ENCODE results near the gene SLC26A2.

The SLC26A2 gene

GRCh38 chr5:149961957-149962409 lies 1.4 kb downstream of the SLC26A2 start:
- H3K4me3 ChIP-seq (ENCODE audit: low read length): no peak overlapping the region
- H3K4me1 ChIP-seq (ENCODE audit: control insufficient read depth, insufficient read depth, low read length): peaks cover 2% of the 10 kb centered on the region; the same call in 1 of the 2 replicates
- H3K36me3 ChIP-seq (ENCODE audit: control insufficient read depth, insufficient read depth, low read length): no peaks in the 10 kb centered on the region
- no peaks in the 10 kb centered on the region for H3K9me3 ChIP-seq (ENCODE audit: control insufficient read depth, insufficient read depth, low read length)
- WGBS (ENCODE audit: insufficient coverage, insufficient read length): no CpG with 5 or more reads among the region's 6 CpGs
- no peak overlapping the region for H3K27ac ChIP-seq (ENCODE audit: low read length)
- no peaks in the 10 kb centered on the region; the same call in 1 of the 2 replicates for H3K27me3 ChIP-seq (ENCODE audit: control insufficient read depth, insufficient read depth, low read length)
- DNase-seq (ENCODE audit: low read depth, low spot score): no peak

GRCh38 chr5:149962601-149963300 lies 2.2 kb downstream of the SLC26A2 start:
- WGBS (ENCODE audit: insufficient coverage, insufficient read length): no CpG with 5 or more reads among the region's 5 CpGs
- DNase-seq (ENCODE audit: low read depth, low spot score): no peak
- H3K27me3 ChIP-seq (ENCODE audit: control insufficient read depth, insufficient read depth, low read length): no peaks in the 10 kb centered on the region; the same call in 1 of the 2 replicates
- H3K36me3 ChIP-seq (ENCODE audit: control insufficient read depth, insufficient read depth, low read length): no peaks in the 10 kb centered on the region
- H3K9me3 ChIP-seq (ENCODE audit: control insufficient read depth, insufficient read depth, low read length): no peaks in the 10 kb centered on the region
- H3K27ac ChIP-seq (ENCODE audit: low read length): no peak overlapping the region
- no peak overlapping the region for H3K4me3 ChIP-seq (ENCODE audit: low read length)
- H3K4me1 ChIP-seq (ENCODE audit: control insufficient read depth, insufficient read depth, low read length): peaks cover 2% of the 10 kb centered on the region; the same call in 1 of the 2 replicates

- peaks cover 2% of the 10 kb centered on the region; the same call in 1 of the 2 replicates for H3K4me1 ChIP-seq (ENCODE audit: control insufficient read depth, insufficient read depth, low read length)
- no peak overlapping the region for H3K27ac ChIP-seq (ENCODE audit: low read length)
- DNase-seq (ENCODE audit: low read depth, low spot score): no peak
- no peak overlapping the region for H3K4me3 ChIP-seq (ENCODE audit: low read length)
- no peaks in the 10 kb centered on the region; the same call in 1 of the 2 replicates for H3K27me3 ChIP-seq (ENCODE audit: control insufficient read depth, insufficient read depth, low read length)
- no peaks in the 10 kb centered on the region for H3K36me3 ChIP-seq (ENCODE audit: control insufficient read depth, insufficient read depth, low read length)
- no peaks in the 10 kb centered on the region for H3K9me3 ChIP-seq (ENCODE audit: control insufficient read depth, insufficient read depth, low read length)
- WGBS (ENCODE audit: insufficient coverage, insufficient read length): no CpG with 5 or more reads among the region's 3 CpGs
Observed at GRCh38 chr5:149963729-149964128, 3.2 kb downstream of the SLC26A2 start.

DNA sequence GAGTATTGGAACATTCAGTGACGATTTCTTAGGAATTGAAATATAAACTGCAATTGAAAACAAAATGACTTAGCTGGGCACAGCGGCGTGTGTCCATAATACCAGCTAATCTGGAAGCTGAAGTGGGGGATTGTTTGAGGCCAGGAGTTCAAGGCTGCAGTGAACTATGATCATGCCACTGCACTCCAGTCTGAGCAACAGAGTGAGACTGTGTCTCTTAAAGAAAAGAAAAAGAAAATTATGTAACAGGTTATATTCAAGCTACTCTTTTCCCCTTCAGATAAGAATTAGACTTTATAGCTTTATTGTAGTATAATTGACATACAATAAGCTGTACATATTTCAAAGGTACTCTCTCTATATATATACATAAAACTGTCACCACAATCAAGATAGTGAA lies 6.4 kb downstream of the SLC26A2 start:
- Histone ChIP-seq H3K4me3 (ENCODE audit: low read length) (no peak overlapping the region), H3K9me3 (ENCODE audit: control insufficient read depth, insufficient read depth, low read length) (no peaks in the 10 kb centered on the region), H3K27me3 (ENCODE audit: control insufficient read depth, insufficient read depth, low read length) (no peaks in the 10 kb centered on the region), H3K27ac (ENCODE audit: low read length) (no peak overlapping the region), H3K36me3 (ENCODE audit: control insufficient read depth, insufficient read depth, low read length) (no peaks in the 10 kb centered on the region), H3K4me1 (ENCODE audit: control insufficient read depth, insufficient read depth, low read length) (no peaks in the 10 kb centered on the region)
- no peak for DNase-seq (ENCODE audit: low read depth, low spot score)
- WGBS (ENCODE audit: insufficient coverage, insufficient read length): no CpG with 5 or more reads among the region's 3 CpGs

GRCh38 chr5:149969181-149969930 lies 8.8 kb downstream of the SLC26A2 start:
- no CpG with 5 or more reads among the region's 4 CpGs for WGBS (ENCODE audit: insufficient coverage, insufficient read length)
- H3K4me1 ChIP-seq (ENCODE audit: control insufficient read depth, insufficient read depth, low read length): no peaks in the 10 kb centered on the region
- H3K27ac ChIP-seq (ENCODE audit: low read length): no peak overlapping the region
- H3K27me3 ChIP-seq (ENCODE audit: control insufficient read depth, insufficient read depth, low read length): no peaks in the 10 kb centered on the region
- no peaks in the 10 kb centered on the region for H3K9me3 ChIP-seq (ENCODE audit: control insufficient read depth, insufficient read depth, low read length)
- no peak for DNase-seq (ENCODE audit: low read depth, low spot score)
- H3K4me3 ChIP-seq (ENCODE audit: low read length): no peak overlapping the region
- no peaks in the 10 kb centered on the region for H3K36me3 ChIP-seq (ENCODE audit: control insufficient read depth, insufficient read depth, low read length)

- WGBS (ENCODE audit: insufficient coverage, insufficient read length): no CpG with 5 or more reads among the region's 2 CpGs
- no peak for DNase-seq (ENCODE audit: low read depth, low spot score)
- Histone ChIP-seq H3K4me3 (ENCODE audit: low read length) (no peak overlapping the region), H3K9me3 (ENCODE audit: control insufficient read depth, insufficient read depth, low read length) (no peaks in the 10 kb centered on the region), H3K27me3 (ENCODE audit: control insufficient read depth, insufficient read depth, low read length) (no peaks in the 10 kb centered on the region), H3K36me3 (ENCODE audit: control insufficient read depth, insufficient read depth, low read length) (peaks cover 3% of the 10 kb centered on the region; the same call in 1 of the 2 replicates), H3K27ac (ENCODE audit: low read length) (no peak overlapping the region), H3K4me1 (ENCODE audit: control insufficient read depth, insufficient read depth, low read length) (no peaks in the 10 kb centered on the region)
Observed at GRCh38 chr5:149975409-149975808, 14.9 kb downstream of the SLC26A2 start.

DNA sequence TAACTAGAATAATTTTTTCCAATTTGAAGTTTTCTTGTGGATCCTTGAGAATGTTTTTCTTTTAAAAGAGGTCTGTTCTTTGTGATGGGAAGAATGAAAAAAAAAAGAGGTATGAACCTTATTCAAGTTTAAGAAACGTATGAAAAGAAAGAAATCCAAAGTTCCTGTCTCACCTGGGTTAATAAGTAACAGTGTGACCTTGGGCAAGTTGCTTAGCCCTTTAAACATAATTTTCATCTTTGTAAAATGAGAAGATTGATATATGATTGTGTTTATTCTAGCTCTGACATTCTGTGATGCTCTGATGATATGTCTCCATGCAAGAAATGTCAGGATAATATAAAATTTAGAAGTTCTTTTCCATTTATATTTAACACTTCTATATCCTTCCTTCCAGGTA lies 19.3 kb downstream of the SLC26A2 start:
- H3K4me3 ChIP-seq (ENCODE audit: low read length): no peak overlapping the region
- no peaks in the 10 kb centered on the region for H3K4me1 ChIP-seq (ENCODE audit: control insufficient read depth, insufficient read depth, low read length)
- no peaks in the 10 kb centered on the region for H3K27me3 ChIP-seq (ENCODE audit: control insufficient read depth, insufficient read depth, low read length)
- no peak overlapping the region for H3K27ac ChIP-seq (ENCODE audit: low read length)
- no CpG with 5 or more reads among the region's 1 CpG for WGBS (ENCODE audit: insufficient coverage, insufficient read length)
- no peaks in the 10 kb centered on the region for H3K9me3 ChIP-seq (ENCODE audit: control insufficient read depth, insufficient read depth, low read length)
- DNase-seq (ENCODE audit: low read depth, low spot score): no peak
- H3K36me3 ChIP-seq (ENCODE audit: control insufficient read depth, insufficient read depth, low read length): peaks cover 3% of the 10 kb centered on the region; the same call in 1 of the 2 replicates

GRCh38 chr5:149981206-149981605 lies 20.6 kb downstream of the SLC26A2 start:
- H3K4me3 ChIP-seq (ENCODE audit: low read length): no peak overlapping the region
- H3K27ac ChIP-seq (ENCODE audit: low read length): no peak overlapping the region
- no peak for DNase-seq (ENCODE audit: low read depth, low spot score)
- no CpG with 5 or more reads among the region's 3 CpGs for WGBS (ENCODE audit: insufficient coverage, insufficient read length)
- H3K9me3 ChIP-seq (ENCODE audit: control insufficient read depth, insufficient read depth, low read length): no peaks in the 10 kb centered on the region
- peaks cover 3% of the 10 kb centered on the region; the same call in 1 of the 2 replicates for H3K36me3 ChIP-seq (ENCODE audit: control insufficient read depth, insufficient read depth, low read length)
- no peaks in the 10 kb centered on the region for H3K4me1 ChIP-seq (ENCODE audit: control insufficient read depth, insufficient read depth, low read length)
- H3K27me3 ChIP-seq (ENCODE audit: control insufficient read depth, insufficient read depth, low read length): no peaks in the 10 kb centered on the region

DNA sequence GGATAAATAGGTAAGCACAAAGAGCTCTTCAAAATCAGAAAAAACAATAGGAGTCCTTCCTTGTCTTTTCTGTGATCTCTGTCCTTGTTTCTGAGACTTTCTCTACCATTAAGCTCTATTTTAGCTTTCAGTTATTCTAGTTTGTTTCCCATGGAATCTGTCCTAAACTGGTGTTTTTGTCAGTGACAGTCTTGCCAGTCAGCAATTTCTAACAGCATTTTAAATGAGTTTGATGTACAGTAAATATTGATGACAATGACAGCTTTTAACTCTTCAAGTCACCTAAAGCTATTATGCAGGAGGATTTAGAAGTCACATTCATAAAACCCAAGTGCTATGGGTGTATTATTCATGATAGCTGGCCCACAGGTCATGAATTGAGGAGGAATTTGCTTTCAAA lies 21.9 kb downstream of the SLC26A2 start:
- DNase-seq (ENCODE audit: low read depth, low spot score): no peak
- Histone ChIP-seq H3K9me3 (ENCODE audit: control insufficient read depth, insufficient read depth, low read length) (no peaks in the 10 kb centered on the region), H3K36me3 (ENCODE audit: control insufficient read depth, insufficient read depth, low read length) (peaks cover 3% of the 10 kb centered on the region; the same call in 1 of the 2 replicates), H3K27me3 (ENCODE audit: control insufficient read depth, insufficient read depth, low read length) (no peaks in the 10 kb centered on the region), H3K4me3 (ENCODE audit: low read length) (no peak overlapping the region), H3K4me1 (ENCODE audit: control insufficient read depth, insufficient read depth, low read length) (no peaks in the 10 kb centered on the region), H3K27ac (ENCODE audit: low read length) (no peak overlapping the region)

- Histone ChIP-seq H3K4me3 (ENCODE audit: low read length) (no peak overlapping the region), H3K4me1 (ENCODE audit: control insufficient read depth, insufficient read depth, low read length) (no peaks in the 10 kb centered on the region), H3K27ac (ENCODE audit: low read length) (no peak overlapping the region), H3K9me3 (ENCODE audit: control insufficient read depth, insufficient read depth, low read length) (no peaks in the 10 kb centered on the region), H3K36me3 (ENCODE audit: control insufficient read depth, insufficient read depth, low read length) (no peaks in the 10 kb centered on the region), H3K27me3 (ENCODE audit: control insufficient read depth, insufficient read depth, low read length) (no peaks in the 10 kb centered on the region)
- no peak for DNase-seq (ENCODE audit: low read depth, low spot score)
- WGBS (ENCODE audit: insufficient coverage, insufficient read length): no CpG with 5 or more reads among the region's 5 CpGs
Observed at GRCh38 chr5:149988126-149988525, 27.6 kb downstream of the SLC26A2 start.

Measured in iPS DF 6.9 (cell line).